Small intestine (tissue), 7 donors: ENCODE measurements around the gene PBRM1. TPM values are rescaled to one million over a fixed set of nuclear protein-coding genes. Genes with fewer than 3 reads are reported as not detected.

Experiments used
- DNase-seq, 2 donors: peaks; one replicate each; pipeline versions ENCODE4 v3.0.0 to v3.0.0-alpha.2; 2013
- FAIRE-seq: peaks from 2 replicates; lab custom pipeline; 2012; peaks lifted over from hg19 to GRCh38; lab: Jason Lieb, UNC
- H3K27ac ChIP-seq, 3 donors: one replicate each; pipeline ENCODE4 v1.5.1; 2013; ENCODE audit warnings: low read length in 2 of 3, mild to moderate bottlenecking in 2 of 3, control low read depth in 1 of 3, inconsistent platforms in 1 of 3, low read depth in 1 of 3, moderate library complexity in 1 of 3
- H3K27me3 ChIP-seq, 3 donors: one replicate each; pipeline ENCODE4 v1.6.1; 2013; ENCODE audit warnings: low read length in 3 of 3, inconsistent platforms in 1 of 3; ENCODE audit not compliant: control insufficient read depth in 3 of 3, insufficient read depth in 3 of 3
- H3K36me3 ChIP-seq, 3 donors: one replicate each; pipeline ENCODE4 v1.6.1; 2013; ENCODE audit warnings: low read length in 3 of 3, inconsistent platforms in 1 of 3, low read depth in 1 of 3, mild to moderate bottlenecking in 1 of 3, moderate library complexity in 1 of 3; ENCODE audit not compliant: control insufficient read depth in 3 of 3, insufficient read depth in 2 of 3
- H3K4me1 ChIP-seq, 3 donors: one replicate each; pipeline ENCODE4 v1.6.1; 2013; ENCODE audit warnings: low read length in 2 of 3, inconsistent platforms in 1 of 3, low read depth in 1 of 3, mild to moderate bottlenecking in 1 of 3, moderate library complexity in 1 of 3; ENCODE audit not compliant: control insufficient read depth in 3 of 3, insufficient read depth in 2 of 3
- H3K4me3 ChIP-seq, 3 donors: one replicate each; pipeline ENCODE4 v1.5.1; 2013; ENCODE audit warnings: low read length in 3 of 3, control low read depth in 1 of 3, inconsistent platforms in 1 of 3, low read depth in 1 of 3, mild to moderate bottlenecking in 1 of 3, moderate library complexity in 1 of 3
- H3K9me3 ChIP-seq, 2 donors: one replicate each; pipeline ENCODE4 v1.6.1; 2013; ENCODE audit warnings: low read depth in 1 of 2, low read length in 1 of 2; ENCODE audit not compliant: control insufficient read depth in 2 of 2, insufficient read depth in 1 of 2
- WGBS, 3 donors: extraction: QIAGEN DNeasy Blood & Tissue Kit; methylation state at CpG; one replicate each; pipeline ENCODE4 v1.1.7; 2013; 5-methylcytosine and 5-hydroxymethylcytosine counted together
- polyA plus RNA-seq, 4 donors: library from polyadenylated mRNA; stranded (reverse) in 3 of 4; unstranded in 1 of 4; fragments of 200-250 nt in 3 of 4; fragments of 120-200 nt in 1 of 4; gene quantifications; one replicate each; pipeline versions ENCODE4 v1.2.1 to v1.2.3, GENCODE V29; 2013
- donor health status: healthy with polysubstance abuse.
- donor health status: control.
- donor health status: control.
- donor health status: Bipolar disorder and iron deficiency.
- donor health status: healthy.

Gene PBRM1
- polyA plus RNA-seq, 4 donors = 6.7 to 36.2 (median 12.3) TPM

DNA sequence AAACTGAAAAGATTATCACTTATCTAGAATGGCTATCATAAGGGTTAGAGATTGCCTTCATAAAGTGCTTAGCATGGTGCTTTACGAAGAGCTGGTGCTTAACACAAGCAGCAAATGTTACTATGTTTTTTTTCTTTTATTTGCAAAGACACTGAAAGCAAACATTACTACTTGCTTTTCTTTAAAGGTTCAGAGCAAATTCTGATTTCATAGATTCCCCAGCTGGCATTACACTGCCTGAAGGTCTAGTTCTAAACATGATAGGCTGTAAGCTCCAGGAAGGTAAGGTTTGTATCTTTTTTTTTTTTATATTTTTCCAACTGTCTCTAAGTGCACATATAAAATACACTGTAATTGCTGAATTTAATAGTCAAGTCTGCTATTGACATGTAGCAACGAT is 77.4 kb downstream of the PBRM1 start:
- H3K9me3 ChIP-seq = peaks cover 0 to 2% of the 10 kb centered on the region in 2 donors
- 62 to 90% (median 76%) methylated on average over 2 of the region's 2 CpGs for WGBS, 3 donors
- no peaks in the 10 kb centered on the region for H3K27me3 ChIP-seq
- FAIRE-seq = no peak
- DNase-seq = no peak
- H3K4me1 ChIP-seq = no peaks in the 10 kb centered on the region
- H3K4me3 ChIP-seq = no peak overlapping the region
- H3K27ac ChIP-seq = no peak overlapping the region
- H3K36me3 ChIP-seq = peaks cover 7 to 38% (median 19%) of the 10 kb centered on the region in 3 donors

DNA sequence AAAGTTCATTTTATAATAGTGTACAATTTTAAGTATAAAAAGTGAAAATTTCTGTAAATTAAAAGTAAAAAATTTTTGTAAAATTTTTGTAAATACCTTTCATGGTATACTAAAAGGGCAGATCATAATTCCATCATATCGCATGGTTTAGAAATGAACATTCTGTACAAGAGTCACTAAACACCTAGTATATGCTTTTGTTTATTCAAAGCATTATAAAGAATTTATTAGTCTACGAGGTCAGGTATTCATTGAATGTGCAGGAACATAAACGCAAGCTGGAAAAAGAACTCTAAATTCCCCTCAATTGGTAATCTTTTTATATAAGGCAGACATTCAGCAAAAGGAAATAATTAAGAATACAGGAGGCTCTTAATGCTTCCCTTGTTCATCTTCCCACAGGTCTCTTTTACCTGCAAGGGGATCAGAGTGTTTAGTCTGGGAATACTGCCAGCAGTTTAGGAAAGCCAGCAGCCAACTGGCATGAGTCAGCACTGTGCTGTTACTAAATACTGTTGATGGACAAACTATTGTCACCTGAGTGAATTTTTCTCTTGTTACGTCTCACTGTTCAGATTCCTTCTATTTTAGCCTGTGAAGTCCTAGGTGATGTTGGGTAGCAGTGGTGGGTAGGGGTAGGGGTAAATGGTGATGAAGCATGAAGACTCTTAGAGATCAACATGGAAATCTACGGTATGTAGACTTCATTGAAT is 79.2 kb downstream of the PBRM1 start:
- H3K36me3 ChIP-seq = peaks cover 12 to 31% (median 25%) of the 10 kb centered on the region in 3 donors
- 33 to 68% (median 54%) methylated on average over 5 of the region's 5 CpGs for WGBS, 3 donors
- H3K27ac ChIP-seq = peak overlapping the region in 1 of 3 donors; percentile 24
- H3K4me1 ChIP-seq = no peaks in the 10 kb centered on the region
- H3K9me3 ChIP-seq = peaks cover 0 to 11% of the 10 kb centered on the region in 2 donors
- H3K4me3 ChIP-seq = no peak overlapping the region
- FAIRE-seq (no peak), DNase-seq (peak in 1 of 2 donors; percentile 51)
- no peaks in the 10 kb centered on the region for H3K27me3 ChIP-seq

DNA sequence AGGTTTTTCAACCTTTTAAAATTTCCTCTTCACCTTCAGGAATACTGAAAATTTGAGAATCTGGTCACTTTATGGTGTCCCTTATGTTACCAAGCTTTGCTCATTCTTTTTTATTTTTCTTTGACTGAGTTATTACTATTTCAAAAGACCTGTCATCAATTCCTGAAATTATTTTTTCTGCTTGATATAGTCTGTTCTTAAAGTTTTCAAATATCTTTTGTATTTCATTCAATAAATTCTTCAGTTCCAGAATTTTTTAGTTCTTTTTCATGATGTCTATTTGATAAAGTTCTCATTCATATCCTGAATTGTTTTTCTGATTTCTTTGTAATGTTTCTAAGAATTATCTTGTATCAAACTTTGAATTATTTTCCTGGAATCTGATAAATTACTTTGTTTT is 85.5 kb downstream of the PBRM1 start:
- no peak for FAIRE-seq
- Histone ChIP-seq H3K27ac (no peak overlapping the region), H3K36me3 (peaks cover 14 to 50% (median 15%) of the 10 kb centered on the region in 3 donors), H3K4me3 (no peak overlapping the region), H3K9me3 (peaks cover 0 to 43% of the 10 kb centered on the region in 2 donors), H3K4me1 (no peaks in the 10 kb centered on the region), H3K27me3 (no peaks in the 10 kb centered on the region)
- no peak for DNase-seq

DNA sequence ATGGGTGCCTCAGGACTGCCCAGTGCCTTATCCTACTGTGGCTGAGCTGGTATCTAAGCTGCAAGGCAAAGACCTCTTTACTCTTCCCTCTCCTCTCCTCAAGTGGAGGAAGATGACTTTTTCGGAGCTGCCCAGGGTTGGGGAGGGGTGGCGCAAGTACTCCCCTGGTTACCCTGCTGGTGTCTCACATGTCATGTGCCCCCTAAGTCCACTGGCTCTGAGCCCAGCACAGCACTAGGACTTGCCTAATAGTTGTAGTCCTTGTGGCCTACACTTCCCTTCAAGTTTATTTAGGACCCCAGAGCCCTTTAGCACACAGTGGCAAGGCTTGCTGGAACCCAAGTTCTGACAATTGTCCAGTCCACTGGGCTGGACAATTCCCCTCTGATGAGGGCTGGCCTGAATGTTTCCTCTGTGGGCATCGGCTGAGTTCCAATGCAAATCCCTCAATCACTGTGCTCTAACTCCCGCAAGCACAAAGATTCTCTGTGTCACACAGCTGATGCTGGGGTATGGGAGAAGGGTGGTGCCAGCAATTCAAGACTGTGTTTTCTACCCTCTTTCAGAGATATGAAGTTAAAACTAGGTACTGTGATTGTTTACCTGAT is 89.0 kb downstream of the PBRM1 start:
- DNase-seq = no peak
- FAIRE-seq = no peak
- no peaks in the 10 kb centered on the region for H3K27me3 ChIP-seq
- no peaks in the 10 kb centered on the region for H3K4me1 ChIP-seq
- H3K27ac ChIP-seq = no peak overlapping the region
- 92 to 99% (median 94%) methylated on average over 4 of the region's 4 CpGs for WGBS, 3 donors
- H3K9me3 ChIP-seq = peaks cover 0 to 34% of the 10 kb centered on the region in 2 donors
- no peak overlapping the region for H3K4me3 ChIP-seq
- H3K36me3 ChIP-seq = peaks cover 8 to 39% (median 8%) of the 10 kb centered on the region in 3 donors

DNA sequence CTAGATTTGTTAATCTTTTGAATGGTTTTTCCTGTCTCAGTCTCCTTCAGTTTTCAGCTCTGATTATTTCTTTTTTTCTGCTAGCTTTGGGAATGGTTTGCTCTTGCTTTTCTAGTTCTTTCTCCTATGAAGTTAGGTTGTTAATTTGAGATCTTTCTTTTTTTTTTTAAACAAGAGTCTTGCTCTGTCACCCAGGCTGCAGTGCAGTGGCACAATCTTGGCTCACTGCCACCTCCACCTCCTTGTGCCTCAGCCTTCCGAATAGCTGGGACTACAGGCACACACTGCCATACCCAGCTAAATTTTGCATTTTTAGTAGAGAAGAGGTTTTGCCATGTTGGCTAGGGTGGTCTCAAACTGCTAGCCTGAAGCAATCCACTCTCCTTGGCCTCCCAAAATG is 92.6 kb downstream of the PBRM1 start:
- DNase-seq (no peak), FAIRE-seq (no peak)
- 81 to 88% (median 81%) methylated on average over 1 of the region's 1 CpG for WGBS, 3 donors
- Histone ChIP-seq H3K27ac (no peak overlapping the region), H3K4me3 (no peak overlapping the region), H3K36me3 (peaks cover 4 to 22% (median 5%) of the 10 kb centered on the region in 3 donors), H3K4me1 (no peaks in the 10 kb centered on the region), H3K9me3 (peaks cover 0 to 9% of the 10 kb centered on the region in 2 donors), H3K27me3 (no peaks in the 10 kb centered on the region)

DNA sequence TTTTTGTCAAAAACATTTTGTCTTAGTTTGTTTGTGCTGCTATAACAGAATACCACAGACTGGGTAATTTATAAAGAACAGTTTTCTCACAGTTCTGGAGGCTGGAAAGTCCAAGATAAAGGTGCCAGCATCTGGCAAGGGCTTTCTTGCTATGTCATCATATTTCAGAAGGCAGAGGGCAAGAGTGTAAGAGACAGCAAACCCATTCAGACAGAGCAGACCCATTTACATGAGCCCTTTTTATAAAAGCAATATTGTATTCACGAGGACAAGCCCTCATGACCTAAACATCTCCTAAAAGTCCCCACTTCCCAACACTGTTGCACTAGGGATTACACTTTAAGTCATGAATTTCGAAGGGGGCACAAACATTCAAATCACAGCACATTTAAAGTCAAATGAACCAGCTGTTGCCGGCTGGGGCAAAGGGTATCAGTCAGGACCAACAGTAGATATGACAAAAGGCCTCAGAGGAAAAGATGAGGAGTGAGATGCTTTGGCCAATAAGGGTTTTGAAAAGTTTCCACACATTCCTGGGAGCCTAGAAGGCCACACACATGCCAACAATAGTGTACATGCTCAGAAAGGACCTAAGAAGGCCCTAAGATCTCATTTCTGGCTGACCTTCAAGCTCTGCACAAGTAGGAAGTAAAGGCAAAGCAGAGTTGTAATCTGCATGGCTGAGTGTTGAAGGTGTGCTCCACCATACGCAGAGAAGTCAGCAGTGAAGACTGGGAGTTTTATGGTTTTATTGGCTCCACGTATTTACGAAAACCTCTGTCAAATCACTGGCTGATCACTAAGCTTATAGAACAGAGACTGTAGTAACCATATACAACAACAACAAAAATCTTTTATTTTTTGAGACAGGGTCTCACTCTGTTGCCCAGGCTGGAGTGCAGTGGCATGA is 111.4 kb downstream of the PBRM1 start:
- WGBS, 3 donors = 93 to 97% (median 94%) methylated on average over 6 of the region's 6 CpGs
- DNase-seq (no peak), FAIRE-seq (no peak)
- no peak overlapping the region for H3K27ac ChIP-seq
- no peaks in the 10 kb centered on the region for H3K4me1 ChIP-seq
- H3K36me3 ChIP-seq = peaks cover 7 to 34% (median 11%) of the 10 kb centered on the region in 3 donors
- no peaks in the 10 kb centered on the region for H3K9me3 ChIP-seq
- no peaks in the 10 kb centered on the region for H3K27me3 ChIP-seq
- H3K4me3 ChIP-seq = no peak overlapping the region

DNA sequence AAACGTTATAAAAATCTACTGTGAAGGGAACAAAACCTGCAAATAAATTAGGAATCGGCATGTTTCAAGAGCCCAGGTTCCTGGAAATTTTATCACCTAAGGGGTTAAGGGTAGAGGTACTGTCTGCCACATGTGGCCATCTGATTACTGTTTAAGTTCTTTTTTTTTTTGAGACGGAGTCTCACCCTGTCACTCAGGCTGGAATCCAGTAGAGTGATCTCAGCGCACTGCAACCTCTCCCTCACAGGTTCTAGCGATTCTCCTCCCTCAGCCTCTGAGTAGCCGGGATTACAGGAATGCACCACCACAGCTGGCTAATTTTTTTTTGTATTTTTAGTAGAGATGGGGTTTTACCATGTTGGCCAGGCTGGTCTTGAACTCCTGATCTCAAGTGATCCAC is 113.5 kb downstream of the PBRM1 start:
- 66 to 88% (median 73%) methylated on average over 6 of the region's 6 CpGs for WGBS, 3 donors
- no peaks in the 10 kb centered on the region for H3K4me1 ChIP-seq
- H3K4me3 ChIP-seq = no peak overlapping the region
- no peak for DNase-seq
- peaks cover 2 to 35% (median 9%) of the 10 kb centered on the region in 3 donors for H3K36me3 ChIP-seq
- no peaks in the 10 kb centered on the region for H3K27me3 ChIP-seq
- no peaks in the 10 kb centered on the region for H3K9me3 ChIP-seq
- H3K27ac ChIP-seq = no peak overlapping the region
- no peak for FAIRE-seq

DNA sequence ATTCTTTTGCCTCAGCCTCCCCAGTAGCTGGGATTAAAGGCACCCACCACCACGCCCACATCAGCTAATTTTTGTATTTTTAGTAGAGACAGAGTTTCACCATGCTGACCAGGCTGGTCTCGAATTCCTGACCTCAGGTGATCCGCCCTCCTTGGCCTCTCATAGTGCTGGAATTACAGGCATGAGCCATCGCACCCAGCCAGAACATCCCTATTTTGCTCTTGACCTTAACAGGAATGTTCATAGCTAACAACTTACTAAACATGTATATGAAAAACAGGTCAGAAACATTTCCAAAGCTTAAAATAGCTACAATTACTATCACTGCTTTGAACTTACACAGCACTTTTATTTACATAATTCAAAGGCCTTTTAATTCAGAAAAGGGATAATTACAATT is 115.6 kb downstream of the PBRM1 start:
- Histone ChIP-seq H3K9me3 (no peaks in the 10 kb centered on the region), H3K27me3 (no peaks in the 10 kb centered on the region), H3K4me1 (no peaks in the 10 kb centered on the region), H3K36me3 (peaks cover 2 to 32% (median 2%) of the 10 kb centered on the region in 3 donors), H3K4me3 (no peak overlapping the region), H3K27ac (no peak overlapping the region)
- no peak for FAIRE-seq
- DNase-seq = no peak
- WGBS, 3 donors = 92 to 97% (median 96%) methylated on average over 4 of the region's 4 CpGs
